HepG2 (cell line): ENCODE data around the gene ANXA9. TPM values are rescaled to one million over a fixed set of nuclear protein-coding genes. Genes with fewer than 3 reads are reported as not detected.

Source experiments
- KAT2B ChIP-seq: fragments of 150-350 bp; IDR thresholded peaks from 2 replicates; pipeline ENCODE4 v1.6.1; 2014; ENCODE audit warnings: low read depth, low read length, borderline replicate concordance
- NKX3-1 ChIP-seq: sonication (generic); formaldehyde crosslinking; IDR thresholded peaks from 2 replicates; pipeline ENCODE4 v1.5.0; 2020; ENCODE audit warnings: missing genetic modification reagents
- PBX3 ChIP-seq: sonication (generic); formaldehyde crosslinking; IDR thresholded peaks from 2 replicates; pipeline ENCODE4 v1.8.1; 2023; ENCODE audit warnings: missing genetic modification reagents, inconsistent platforms, borderline replicate concordance
- PHF8 ChIP-seq: sonication (generic); formaldehyde crosslinking; IDR thresholded peaks from 2 replicates; pipeline ENCODE4 v1.5.0; 2020; ENCODE audit warnings: missing genetic modification reagents
- SOX5 ChIP-seq: IDR thresholded peaks from 2 replicates; pipeline ENCODE4 v1.6.1; 2016; ENCODE audit warnings: borderline replicate concordance
- TFDP2 ChIP-seq: sonication (generic); formaldehyde crosslinking; IDR thresholded peaks from 2 replicates; pipeline ENCODE4 v1.4.0; 2020; ENCODE audit warnings: missing genetic modification reagents
- THAP7 ChIP-seq: sonication (generic); formaldehyde crosslinking; IDR thresholded peaks from 2 replicates; pipeline ENCODE4 v1.8.1; 2023; ENCODE audit warnings: mild to moderate bottlenecking, missing genetic modification reagents
- XBP1 ChIP-seq: sonication (generic); formaldehyde crosslinking; IDR thresholded peaks from 2 replicates; pipeline ENCODE4 v1.5.0; 2020; ENCODE audit warnings: missing genetic modification reagents
- ZNF205 ChIP-seq: IDR thresholded peaks from 2 replicates; pipeline ENCODE4 v1.6.1; 2018; ENCODE audit warnings: missing biosample characterization, missing genetic modification reagents
- ZNF318 ChIP-seq: sonication (generic); formaldehyde crosslinking; IDR thresholded peaks from 2 replicates; pipeline ENCODE4 v1.4.0; 2020; ENCODE audit warnings: mild to moderate bottlenecking, missing genetic modification reagents
- ZNF687 ChIP-seq: sonication (generic); formaldehyde crosslinking; IDR thresholded peaks from 2 replicates; pipeline ENCODE4 v1.5.1; 2020; ENCODE audit warnings: mild to moderate bottlenecking, missing genetic modification reagents, moderate library complexity
- polyA plus RNA-seq, 8 experiments: library from polyadenylated mRNA; depleted of rRNA in 3 of 8; stranded (reverse) in 7 of 8; unstranded in 1 of 8; fragments of >200 nt; fragmentation: Illumina TruSeq in 4 of 8; extraction: Trizol in 4 of 8; gene quantifications; 2 replicates each; pipeline versions ENCODE4 v1.2.1 to v1.2.3, GENCODE V29; 2011 to 2016; ENCODE audit warnings: low read depth in 4 of 8, missing spikeins in 1 of 8, mixed read lengths in 1 of 8; ENCODE audit not compliant: insufficient read depth in 1 of 8
- total RNA-seq, 5 experiments: library from RNA; depleted of rRNA; stranded (reverse); fragments of >200 nt; fragmentation: Illumina TruSeq; extraction: Trizol; gene quantifications; 2 replicates each; pipeline ENCODE4 v1.2.3, GENCODE V29; 2016; ENCODE audit warnings: low read depth in 1 of 5

The ANXA9 gene
- total and polyA plus RNA-seq, 2 of the 13 experiments (the other 11 are each of a cell fraction or from before 2014, with no cell fraction given): 13.3 to 23.9 TPM

- TF ChIP-seq THAP7 (CRISPR knock-in tag) (no peak), PHF8 (CRISPR knock-in tag) (peak; percentile 54), NKX3-1 (CRISPR knock-in tag) (no peak), ZNF205 (no peak), KAT2B (no peak), XBP1 (CRISPR knock-in tag) (no peak), ZNF687 (CRISPR knock-in tag) (peak; percentile 67), SOX5 (no peak), TFDP2 (no peak), PBX3 (no peak), ZNF318 (CRISPR knock-in tag) (no peak)
Measured at GRCh38 chr1:150973258-150973835, 8.7 kb upstream of the ANXA9 start (continued).
